Measurements from ENCODE around the gene EBF3.

DNA sequence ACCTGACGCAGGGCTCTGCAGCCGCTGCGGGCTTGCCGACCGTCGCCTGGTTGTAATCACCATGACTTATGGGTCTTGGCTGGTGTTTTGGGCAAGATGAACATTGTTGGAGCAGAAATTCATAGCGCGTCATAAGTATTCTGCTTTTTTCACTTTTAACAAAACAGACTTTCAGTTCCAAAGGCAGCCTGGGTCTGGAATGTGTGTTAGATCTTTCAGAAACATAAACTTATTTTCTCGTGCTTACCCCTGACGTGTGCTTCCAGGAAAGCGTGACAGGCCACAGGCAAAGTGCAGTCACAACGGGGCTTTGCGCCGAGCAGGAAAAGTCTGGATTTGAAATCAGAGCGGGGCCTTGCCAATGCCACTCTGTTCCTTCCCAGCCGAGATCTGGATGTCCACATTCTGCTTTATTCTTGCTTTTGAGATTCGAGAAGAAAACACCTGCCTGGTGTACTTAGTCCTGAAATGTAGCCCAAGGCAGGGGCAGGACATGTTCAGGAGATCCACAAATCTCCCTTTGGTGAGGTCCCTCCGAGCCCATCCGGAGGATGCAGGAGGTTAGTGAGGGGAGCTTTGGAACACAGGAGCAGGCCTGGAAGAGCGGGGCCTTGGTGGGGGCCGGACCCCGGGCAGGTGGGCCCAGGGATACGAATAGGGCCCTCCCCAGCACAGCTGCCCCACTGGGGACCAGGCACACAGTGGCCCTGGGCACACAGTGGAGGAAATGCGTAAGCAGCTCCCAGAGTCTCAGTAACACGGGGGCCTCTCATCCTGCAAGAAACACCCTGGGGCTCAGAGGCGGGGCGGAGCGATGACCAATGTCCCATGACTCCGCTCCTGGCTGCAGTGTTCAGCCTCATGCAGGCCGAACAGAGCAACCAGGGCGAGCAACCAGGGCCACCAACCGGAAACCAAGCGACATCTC, 49.5 kb upstream of the EBF3 start:
- TF ChIP-seq POLR2A (IDR thresholded peaks at IDR 0.05; ENCODE audit: low read depth, low read length) (no peak), POLR2AphosphoS5 (IDR thresholded peaks at IDR 0.05; ENCODE audit: low read depth, low read length) (no peak), TAF1 (IDR thresholded peaks at IDR 0.05; ENCODE audit: borderline replicate concordance, low read depth, low read length) (no peak)

All from GM12892 (cell line).